Measurements from ENCODE around the gene PIGT. TPM values are rescaled to one million over a fixed set of nuclear protein-coding genes. Genes with fewer than 3 reads are reported as not detected.

PIGT gene
- total and polyA plus RNA-seq, 2 of the 13 experiments (the other 11 are each of a cell fraction or from before 2014, with no cell fraction given): 65.9 to 74.1 TPM

GRCh38 chr20:45445805-45446562, 30.0 kb downstream of the PIGT start:
- intact Hi-C loops (cut with micrococcal nuclease; ENCODE audit: unreplicated experiment): no loop called here
- H3K4me1 ChIP-seq (ENCODE audit: insufficient read depth, low read length): peaks cover 6% of the 10 kb centered on the region
- H2AFZ ChIP-seq (ENCODE audit: low read length): no peak overlapping the region
- in situ Hi-C loops (cut with HindIII; ENCODE audit: extremely low pct_ligation_motif_present, low pct_unique_long_range_greater_than_20kb): no loop called here
- H4K20me1 ChIP-seq (ENCODE audit: insufficient read depth, low read length): no peaks in the 10 kb centered on the region
- DNase-seq (ENCODE audit: low spot score): peak; percentile 61
- 18% methylated on average over 7 of the region's 7 CpGs for WGBS (ENCODE audit: low lambda C conversion rate)
- BruUV-seq (replicated peaks): no TSS peak
- no peaks in the 10 kb centered on the region for H3K79me2 ChIP-seq (ENCODE audit: insufficient read depth, low read length)
- no peak overlapping the region for H3K9ac ChIP-seq (ENCODE audit: insufficient read depth, low read depth, low read length)
- POLR2A ChIA-PET: no interaction called here
- no peaks in the 10 kb centered on the region for H3K9me3 ChIP-seq (ENCODE audit: low read length)
- FAIRE-seq: peak; percentile 99
- CTCF ChIA-PET (ENCODE audit: low intra/inter-chr PET ratio, low total read pairs): interaction anchor here (0.9 to 1.3 kb wide), 3 partner anchors 9 to 325 kb away, joined by 3 to 5 read pairs (median 4); no protein-coding TSS in a partner anchor
- H3K27ac ChIP-seq (ENCODE audit: extremely low read length, insufficient read depth, low read length): no peak overlapping the region
- peak; percentile 97 for ATAC-seq
- H3K36me3 ChIP-seq (replicated peaks in 1 of 2; ENCODE audit: control insufficient read depth in 1 of 2, insufficient read depth in 2 of 2, low read length in 2 of 2): no peaks in the 10 kb centered on the region
- no peak overlapping the region for H3K4me3 ChIP-seq (replicated peaks in 1 of 3; ENCODE audit: insufficient read depth in 1 of 3, low read depth in 2 of 3, low read length in 3 of 3)
- H3K4me2 ChIP-seq (ENCODE audit: low read depth, low read length): no peak overlapping the region
- H3K27me3 ChIP-seq (ENCODE audit: control insufficient read depth in 1 of 2, insufficient read depth in 2 of 2, low read length in 2 of 2): 0 out of 5 replicates have a peak, but pooled peaks cover 0 to 1% of the 10 kb centered on the region in 2 experiments
- TF ChIP-seq PHF5A (CRISPR knock-in tag; IDR thresholded peaks at IDR 0.05; ENCODE audit: low read depth, unreplicated experiment) (no peak), ZFY (CRISPR knock-in tag; IDR thresholded peaks at IDR 0.05) (no peak), ZNF556 (CRISPR knock-in tag; IDR thresholded peaks at IDR 0.05; ENCODE audit: borderline replicate concordance) (no peak), ZNF205 (CRISPR knock-in tag; IDR thresholded peaks at IDR 0.05) (no peak), HMGXB4 (CRISPR knock-in tag; IDR thresholded peaks at IDR 0.05; ENCODE audit: borderline replicate concordance in 1 of 2, low read depth in 1 of 2) (peak in 1 of 2 experiments; percentile 29; a peak in 1 of 4 replicates), CTCF (CRISPR knock-in tag; IDR thresholded peaks at IDR 0.05) (peak; percentile 75), MED1 (CRISPR knock-in tag; IDR thresholded peaks at IDR 0.05) (no peak), ZNF281 (CRISPR knock-in tag; IDR thresholded peaks at IDR 0.05; ENCODE audit: borderline replicate concordance) (no peak), XRCC5 (optimal IDR thresholded peaks at IDR 0.05; ENCODE audit: low read length) (peak; percentile 96), ZNF234 (CRISPR knock-in tag; conservative IDR thresholded peaks at IDR 0.05) (no peak), SKI (IDR thresholded peaks at IDR 0.05; ENCODE audit: partially characterized antibody) (no peak), ZFP37 (CRISPR knock-in tag; IDR thresholded peaks at IDR 0.05; ENCODE audit: borderline replicate concordance) (no peak), ZBTB42 (CRISPR knock-in tag; IDR thresholded peaks at IDR 0.05) (no peak), SALL1 (CRISPR knock-in tag; IDR thresholded peaks at IDR 0.05) (0 out of 2 replicates have a peak, but pooled peaks have one; percentile 22), ZNF124 (CRISPR knock-in tag; IDR thresholded peaks at IDR 0.05) (no peak), ZNF510 (CRISPR knock-in tag; IDR thresholded peaks at IDR 0.05; ENCODE audit: low read depth) (no peak), TFDP2 (CRISPR knock-in tag; IDR thresholded peaks at IDR 0.05) (no peak)

Measured in HepG2 (cell line).